Activated CD8-positive, alpha-beta memory T cell treated with anti-CD3 and anti-CD28 coated beads for 24 hours (primary cell): ENCODE results near the gene ANKK1.

Experiments
- DNase-seq: peaks from one replicate; pipeline ENCODE4 v3.0.0-alpha.2; 2020

The ANKK1 gene

GRCh38 chr11:113409526-113409925 is 21.9 kb downstream of the ANKK1 start:
- DNase-seq, result no peak

- no peak for DNase-seq
These were observed 23.0 kb downstream of the ANKK1 start for GRCh38 chr11:113410414-113411135.

- DNase-seq, result no peak
These were observed 24.0 kb downstream of the ANKK1 start for GRCh38 chr11:113411536-113411935.

GRCh38 chr11:113412675-113413074 is 25.1 kb downstream of the ANKK1 start:
- DNase-seq, result no peak

GRCh38 chr11:113415343-113415742 is 27.8 kb downstream of the ANKK1 start:
- no peak for DNase-seq

- DNase-seq, result no peak
These were observed 29.8 kb downstream of the ANKK1 start for GRCh38 chr11:113417428-113417827.

- DNase-seq, result no peak
These were observed 31.9 kb downstream of the ANKK1 start for GRCh38 chr11:113419454-113420003.

- DNase-seq, result no peak
These were observed 33.2 kb downstream of the ANKK1 start for GRCh38 chr11:113420808-113421207.

- no peak for DNase-seq
These were observed 39.1 kb downstream of the ANKK1 start for GRCh38 chr11:113426686-113427085.

GRCh38 chr11:113431746-113432145 is 44.2 kb downstream of the ANKK1 start:
- DNase-seq, result no peak

- no peak for DNase-seq
These were observed 47.8 kb downstream of the ANKK1 start for GRCh38 chr11:113435190-113435968.

GRCh38 chr11:113436672-113437252 is 49.2 kb downstream of the ANKK1 start:
- DNase-seq, result no peak

- DNase-seq, result no peak
These were observed 53.2 kb downstream of the ANKK1 start for GRCh38 chr11:113440816-113441215.

- no peak for DNase-seq
These were observed 57.0 kb downstream of the ANKK1 start for GRCh38 chr11:113444502-113445123.

- no peak for DNase-seq
These were observed 58.5 kb downstream of the ANKK1 start for GRCh38 chr11:113446112-113446511.

- no peak for DNase-seq
These were observed 59.4 kb downstream of the ANKK1 start for GRCh38 chr11:113446938-113447337.

- DNase-seq, result no peak
These were observed 60.2 kb downstream of the ANKK1 start for GRCh38 chr11:113447621-113448315.

- no peak for DNase-seq
These were observed 60.7 kb downstream of the ANKK1 start for GRCh38 chr11:113448316-113448677.

GRCh38 chr11:113449743-113450142 is 62.2 kb downstream of the ANKK1 start:
- no peak for DNase-seq
